ENCODE measurements around the gene ETV1.

The ETV1 gene

GRCh38 chr7:13987395-13987794 lies 2.1 kb downstream of the ETV1 start:
- DNase-seq (ENCODE audit: low read depth, low spot score), result no peak

GRCh38 chr7:13986208-13986607 lies 3.3 kb downstream of the ETV1 start:
- peak; percentile 5 for DNase-seq (ENCODE audit: low read depth, low spot score)

- no peak for DNase-seq (ENCODE audit: low read depth, low spot score)
Measured at GRCh38 chr7:13984831-13985685, 4.4 kb downstream of the ETV1 start.

- no peak for DNase-seq (ENCODE audit: low read depth, low spot score)
Measured at GRCh38 chr7:13984061-13984460, 5.4 kb downstream of the ETV1 start.

GRCh38 chr7:13982940-13983677 lies 6.4 kb downstream of the ETV1 start:
- DNase-seq (ENCODE audit: low read depth, low spot score), result no peak

GRCh38 chr7:13981070-13981469 lies 8.4 kb downstream of the ETV1 start:
- DNase-seq (ENCODE audit: low read depth, low spot score), result peak; percentile 50

- DNase-seq (ENCODE audit: low read depth, low spot score), result no peak
Measured at GRCh38 chr7:13980474-13980873, 9.0 kb downstream of the ETV1 start.

GRCh38 chr7:13979671-13980435 lies 9.6 kb downstream of the ETV1 start:
- no peak for DNase-seq (ENCODE audit: low read depth, low spot score)

- no peak for DNase-seq (ENCODE audit: low read depth, low spot score)
Measured at GRCh38 chr7:13976594-13976993, 12.9 kb downstream of the ETV1 start.

GRCh38 chr7:13965077-13965476 lies 24.4 kb downstream of the ETV1 start:
- no peak for DNase-seq (ENCODE audit: low read depth, low spot score)

- no peak for DNase-seq (ENCODE audit: low read depth, low spot score)
Measured at GRCh38 chr7:13963925-13964324, 25.5 kb downstream of the ETV1 start.

GRCh38 chr7:13955494-13955893 lies 34.0 kb downstream of the ETV1 start:
- DNase-seq (ENCODE audit: low read depth, low spot score), result no peak

- DNase-seq (ENCODE audit: low read depth, low spot score), result no peak
Measured at GRCh38 chr7:13953368-13953767, 36.1 kb downstream of the ETV1 start.

GRCh38 chr7:13952921-13953320 lies 36.5 kb downstream of the ETV1 start:
- DNase-seq (ENCODE audit: low read depth, low spot score), result no peak

- no peak for DNase-seq (ENCODE audit: low read depth, low spot score)
Measured at GRCh38 chr7:13949939-13950338, 39.5 kb downstream of the ETV1 start.

- DNase-seq (ENCODE audit: low read depth, low spot score), result no peak
Measured at GRCh38 chr7:13949445-13949844, 40.0 kb downstream of the ETV1 start.

GRCh38 chr7:13948019-13948801 lies 41.3 kb downstream of the ETV1 start:
- DNase-seq (ENCODE audit: low read depth, low spot score), result no peak

GRCh38 chr7:13947535-13947934 lies 41.9 kb downstream of the ETV1 start:
- no peak for DNase-seq (ENCODE audit: low read depth, low spot score)

- no peak for DNase-seq (ENCODE audit: low read depth, low spot score)
Measured at GRCh38 chr7:13946181-13946580, 43.3 kb downstream of the ETV1 start.

GRCh38 chr7:13945670-13946069 lies 43.8 kb downstream of the ETV1 start:
- no peak for DNase-seq (ENCODE audit: low read depth, low spot score)

GRCh38 chr7:13933536-13933935 lies 55.9 kb downstream of the ETV1 start:
- DNase-seq (ENCODE audit: low read depth, low spot score), result no peak

Measured in ELF-1 (cell line).